A549 (cell line): ENCODE results near the gene NAP1L1.

Experiments
- CTCF ChIP-seq: fragments of >200 bp; sonication (Bioruptor Twin); formaldehyde crosslinking; IDR thresholded peaks from 3 replicates; pipeline ENCODE4 v1.5.1; 2016
- PHF8 ChIP-seq: fragments of 200-600 bp; sonication (generic); IDR thresholded peaks from 2 replicates; pipeline ENCODE4 v1.6.1; 2016; ENCODE audit warnings: low read depth, mild to moderate bottlenecking, antibody characterized with exemption, moderate library complexity, borderline replicate concordance
- POLR2A ChIP-seq: IDR thresholded peaks from 2 replicates; pipeline ENCODE4 v1.6.1; 2012; ENCODE audit warnings: mild to moderate bottlenecking, low read length
- REST ChIP-seq: fragments of 200-600 bp; sonication (generic); IDR thresholded peaks from 2 replicates; pipeline ENCODE4 v1.6.1; 2016; ENCODE audit warnings: antibody characterized with exemption, mild to moderate bottlenecking, moderate library complexity
- RFX5 ChIP-seq: fragments of 450-650 bp; IDR thresholded peaks from 2 replicates; pipeline ENCODE4 v1.7.1; 2014; ENCODE audit warnings: antibody characterized with exemption, mild to moderate bottlenecking, moderate library complexity
- SMC3 ChIP-seq: fragments of >200 bp; sonication (Bioruptor Twin); formaldehyde crosslinking; IDR thresholded peaks from 3 replicates; pipeline ENCODE4 v1.6.1; 2018; ENCODE audit warnings: inconsistent platforms
- USF2 ChIP-seq: fragments of 450-650 bp; IDR thresholded peaks from 2 replicates; pipeline ENCODE4 v1.6.1; 2014; ENCODE audit warnings: antibody characterized with exemption

GRCh38 chr12:76028571-76029277 lies 55.8 kb downstream of the NAP1L1 start:
- TF ChIP-seq CTCF = no peak
- no peak for TF ChIP-seq RFX5
- TF ChIP-seq SMC3 = no peak
- TF ChIP-seq REST = no peak
- TF ChIP-seq POLR2A = no peak
- no peak for TF ChIP-seq PHF8
- TF ChIP-seq USF2 = no peak
